A549 (cell line): ENCODE data around the gene CBY1. TPM values are rescaled to one million over a fixed set of nuclear protein-coding genes. Genes with fewer than 3 reads are reported as not detected.
A peak's percentile ranks its signal among the peaks of the same experiment; 100 is the strongest.

Experiments used
- ATAC-seq, 2 experiments: fragments of 200-7000 bp in 1 of 2; fragments of >200 bp in 1 of 2; cut with Nextera tagmentation in 1 of 2; cut with Tn5 transposase in 1 of 2; 3 replicates each; pipeline versions ENCODE4 v1.8.0 to v1.9.1; 2018 to 2020; ENCODE audit warnings: mild to moderate bottlenecking in 1 of 2, moderate library complexity in 1 of 2
- CTCF ChIA-PET: fragments of 300-600 bp; sonication (Branson Sonifier 250); formaldehyde crosslinking; extraction: SDS; loops from one replicate; lab custom pipeline; 2021; ENCODE audit warnings: antibody characterized with exemption, inconsistent platforms; lab: Yijun Ruan, JAX
- POLR2A ChIA-PET: fragments of 350-600 bp; formaldehyde crosslinking; extraction: SDS; loops from one replicate; lab custom pipeline; 2021; ENCODE audit warnings: antibody characterized with exemption, inconsistent platforms; lab: Yijun Ruan, JAX
- DNase-seq, 2 experiments: peaks; one replicate each; pipeline versions ENCODE4 v3.0.0 to v3.0.0-alpha.2; 2011 to 2016; ENCODE audit warnings: low read depth in 1 of 2, low spot score in 1 of 2
- FAIRE-seq: peaks from 2 replicates; lab custom pipeline; 2011; peaks lifted over from hg19 to GRCh38; lab: Jason Lieb, UNC
- H3K27ac ChIP-seq, 2 experiments: fragments of >200 bp; sonication (Bioruptor Twin); formaldehyde crosslinking; 3 replicates each; pipeline ENCODE4 v1.5.1; 2016 to 2017
- H3K4me1 ChIP-seq: fragments of >200 bp; sonication (Bioruptor Twin); formaldehyde crosslinking; 3 replicates; pipeline ENCODE4 v1.6.1; 2016
- H3K4me2 ChIP-seq: fragments of >200 bp; sonication (Bioruptor Twin); formaldehyde crosslinking; 3 replicates; pipeline ENCODE4 v1.6.1; 2016
- H3K4me3 ChIP-seq: fragments of >200 bp; sonication (Bioruptor Twin); formaldehyde crosslinking; 3 replicates; pipeline ENCODE4 v1.5.1; 2016
- H3K9me3 ChIP-seq: fragments of >200 bp; sonication (Bioruptor Twin); formaldehyde crosslinking; 3 replicates; pipeline ENCODE4 v1.6.1; 2016
- CBX2 ChIP-seq: fragments of 200-600 bp; sonication (generic); IDR thresholded peaks from 2 replicates; pipeline ENCODE4 v1.6.1; 2016; ENCODE audit warnings: low read depth, mild to moderate bottlenecking, borderline replicate concordance
- CEBPB ChIP-seq, 2 experiments: fragments of >200 bp in 1 of 2; sonication (Bioruptor Twin) in 1 of 2; formaldehyde crosslinking in 1 of 2; IDR thresholded peaks; 2 replicates each; pipeline ENCODE4 v1.6.1; 2012 to 2016
- CHD2 ChIP-seq: fragments of 150-350 bp; IDR thresholded peaks from 2 replicates; pipeline ENCODE4 v1.6.1; 2014; ENCODE audit warnings: low read length; ENCODE audit not compliant: partially characterized antibody
- CHD4 ChIP-seq: fragments of 200-600 bp; sonication (generic); IDR thresholded peaks from 2 replicates; pipeline ENCODE4 v1.6.1; 2016; ENCODE audit warnings: antibody characterized with exemption, mild to moderate bottlenecking, borderline replicate concordance
- FOSL2 ChIP-seq, 2 experiments: fragments of 450-650 bp in 1 of 2; fragments of >200 bp in 1 of 2; sonication (Bioruptor Twin) in 1 of 2; formaldehyde crosslinking; IDR thresholded peaks; 2 replicates each; pipeline versions ENCODE4 v1.5.0 to v1.6.1; 2016 to 2020; ENCODE audit warnings: mild to moderate bottlenecking in 1 of 2, moderate library complexity in 1 of 2
- FOXS1 ChIP-seq: fragments of 250-450 bp; sonication (Bioruptor Pico); IDR thresholded peaks from 2 replicates; pipeline ENCODE4 v1.5.0; 2020; ENCODE audit warnings: mild to moderate bottlenecking, moderate library complexity
- GATA3 ChIP-seq: IDR thresholded peaks from 2 replicates; pipeline ENCODE4 v1.6.1; 2012; ENCODE audit warnings: borderline replicate concordance
- HOXB13 ChIP-seq: fragments of 250-450 bp; sonication (Bioruptor Pico); IDR thresholded peaks from 2 replicates; pipeline ENCODE4 v1.5.0; 2020; ENCODE audit warnings: low read depth, mild to moderate bottlenecking, moderate library complexity
- HOXB5 ChIP-seq: fragments of 250-450 bp; sonication (Bioruptor Pico); IDR thresholded peaks from 2 replicates; pipeline ENCODE4 v1.5.0; 2020; ENCODE audit warnings: mild to moderate bottlenecking, moderate library complexity
- JUN ChIP-seq, 2 experiments: fragments of >200 bp; sonication (Bioruptor Twin); formaldehyde crosslinking; IDR thresholded peaks; 2 replicates in 1 of 2; 3 replicates in 1 of 2; pipeline ENCODE4 v1.6.1; 2016 to 2017
- JUNB ChIP-seq: fragments of >200 bp; sonication (Bioruptor Twin); formaldehyde crosslinking; IDR thresholded peaks from 2 replicates; pipeline ENCODE4 v1.6.1; 2016
- KDM5A ChIP-seq: fragments of 200-600 bp; sonication (generic); IDR thresholded peaks from 2 replicates; pipeline ENCODE4 v1.6.1; 2016; ENCODE audit warnings: antibody characterized with exemption, mild to moderate bottlenecking
- MAFK ChIP-seq: fragments of 450-650 bp; IDR thresholded peaks from 2 replicates; pipeline ENCODE4 v1.6.1; 2014; ENCODE audit not compliant: partially characterized antibody
- NFE2L2 ChIP-seq: fragments of 150-350 bp; conservative IDR thresholded peaks from 2 replicates; pipeline ENCODE4 v1.6.1; 2014; ENCODE audit warnings: low read length
- NR3C1 ChIP-seq: fragments of >200 bp; sonication (Bioruptor Twin); formaldehyde crosslinking; IDR thresholded peaks from 3 replicates; pipeline ENCODE4 v1.6.1; 2017
- POLR2A ChIP-seq: IDR thresholded peaks from 2 replicates; pipeline ENCODE4 v1.6.1; 2012; ENCODE audit warnings: mild to moderate bottlenecking, low read length
- POLR2AphosphoS2 ChIP-seq: conservative IDR thresholded peaks from 2 replicates; pipeline ENCODE4 v1.6.1; 2012; ENCODE audit warnings: low read length, improper control_type of control experiment, inconsistent platforms
- RAD21 ChIP-seq, 2 experiments: fragments of >200 bp in 1 of 2; sonication (Bioruptor Twin) in 1 of 2; formaldehyde crosslinking in 1 of 2; IDR thresholded peaks in 1 of 2; conservative IDR thresholded peaks in 1 of 2; 2 replicates in 1 of 2; 3 replicates in 1 of 2; pipeline ENCODE4 v1.6.1; 2012 to 2018; ENCODE audit warnings: inconsistent platforms in 1 of 2
- RNF2 ChIP-seq: fragments of 200-600 bp; sonication (generic); IDR thresholded peaks from 2 replicates; pipeline ENCODE4 v1.6.1; 2016; ENCODE audit warnings: low read depth, mild to moderate bottlenecking, antibody characterized with exemption, moderate library complexity, borderline replicate concordance
- SMC3 ChIP-seq: fragments of >200 bp; sonication (Bioruptor Twin); formaldehyde crosslinking; IDR thresholded peaks from 3 replicates; pipeline ENCODE4 v1.6.1; 2018; ENCODE audit warnings: inconsistent platforms
- TFCP2L1 ChIP-seq: fragments of 250-450 bp; sonication (Bioruptor Pico); IDR thresholded peaks from 2 replicates; pipeline ENCODE4 v1.5.0; 2021; ENCODE audit warnings: mild to moderate bottlenecking
- TP53 ChIP-seq: fragments of 250-450 bp; sonication (Bioruptor Pico); IDR thresholded peaks from 2 replicates; pipeline ENCODE4 v1.5.0; 2021; ENCODE audit warnings: mild to moderate bottlenecking, moderate library complexity
- ZC3H11A ChIP-seq: fragments of 450-650 bp; IDR thresholded peaks from 2 replicates; pipeline ENCODE4 v1.6.1; 2014; ENCODE audit warnings: antibody characterized with exemption, mild to moderate bottlenecking
- ZNF302 ChIP-seq: fragments of 250-450 bp; sonication (Bioruptor Pico); IDR thresholded peaks from 2 replicates; pipeline ENCODE4 v1.9.0; 2021; ENCODE audit warnings: inconsistent platforms, mild to moderate bottlenecking, moderate library complexity
- ZSCAN20 ChIP-seq: fragments of 250-450 bp; sonication (Bioruptor Pico); IDR thresholded peaks from 2 replicates; pipeline ENCODE4 v1.8.0; 2022; ENCODE audit warnings: mild to moderate bottlenecking, moderate library complexity
- WGBS: methylation state at CpG from one replicate; pipeline ENCODE4 v1.1.6; 2017; ENCODE audit errors: missing lambda C conversion rate; 5-methylcytosine and 5-hydroxymethylcytosine counted together
- polyA plus RNA-seq, 4 experiments: library from polyadenylated mRNA; depleted of rRNA in 3 of 4; stranded (reverse); fragments of >200 nt; fragmentation: RNase III in 1 of 4; extraction: RNeasy Plus Mini Kit Qiagen cat#74134 plus additional on column Dnase treatment in 1 of 4; gene quantifications; 2 replicates in 3 of 4; 3 replicates in 1 of 4; pipeline ENCODE4 v1.2.3, GENCODE V29; 2011 to 2017
- TF ChIP-seq, protein P1 (sequence below): fragments of 250-450 bp; sonication (Bioruptor Pico); IDR thresholded peaks from 2 replicates; pipeline ENCODE4 v1.5.0; 2021; ENCODE audit warnings: mild to moderate bottlenecking, moderate library complexity, borderline replicate concordance

Gene CBY1
- polyA plus RNA-seq, 2 of the 4 experiments (the other 2 are of a cell fraction): 19.4 to 20.8 TPM

- ATAC-seq: no peak
- H3K9me3 ChIP-seq: no peaks in the 10 kb centered on the region
- 81% methylated on average over 6 of the region's 6 CpGs for WGBS
- POLR2A ChIA-PET: interaction anchor here (0.6 to 2.1 kb wide), 2 partner anchors 10 to 11 kb away, joined by 3 to 7 read pairs; partner anchors contain the start of gene GTPBP1
- no peak for DNase-seq
- H3K4me1 ChIP-seq: peaks cover 15% of the 10 kb centered on the region
- CTCF ChIA-PET: interaction anchor here (0.5 to 2.5 kb wide), 6 partner anchors 9 to 47 kb away, joined by 3 to 22 read pairs (median 4); partner anchors contain the start of gene SUN2
- peak overlapping the region in 1 of 2 experiments; percentile 62; a peak in 1 of 6 replicates for H3K27ac ChIP-seq
- TF ChIP-seq, protein P1, sequence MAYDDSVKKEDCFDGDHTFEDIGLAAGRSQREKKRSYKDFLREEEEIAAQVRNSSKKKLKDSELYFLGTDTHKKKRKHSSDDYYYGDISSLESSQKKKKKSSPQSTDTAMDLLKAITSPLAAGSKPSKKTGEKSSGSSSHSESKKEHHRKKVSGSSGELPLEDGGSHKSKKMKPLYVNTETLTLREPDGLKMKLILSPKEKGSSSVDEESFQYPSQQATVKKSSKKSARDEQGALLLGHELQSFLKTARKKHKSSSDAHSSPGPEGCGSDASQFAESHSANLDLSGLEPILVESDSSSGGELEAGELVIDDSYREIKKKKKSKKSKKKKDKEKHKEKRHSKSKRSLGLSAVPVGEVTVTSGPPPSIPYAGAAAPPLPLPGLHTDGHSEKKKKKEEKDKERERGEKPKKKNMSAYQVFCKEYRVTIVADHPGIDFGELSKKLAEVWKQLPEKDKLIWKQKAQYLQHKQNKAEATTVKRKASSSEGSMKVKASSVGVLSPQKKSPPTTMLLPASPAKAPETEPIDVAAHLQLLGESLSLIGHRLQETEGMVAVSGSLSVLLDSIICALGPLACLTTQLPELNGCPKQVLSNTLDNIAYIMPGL (CRISPR knock-in tag): no peak
- no peak for TF ChIP-seq JUNB
- no peak for TF ChIP-seq CEBPB (IDR thresholded peaks at IDR 0.05)
- no peak for TF ChIP-seq CHD2
- no peak for TF ChIP-seq RNF2
- no peak for TF ChIP-seq SMC3
- TF ChIP-seq NFE2L2: no peak
- no peak for TF ChIP-seq JUN (IDR thresholded peaks at IDR 0.05)
- no peak for TF ChIP-seq TFCP2L1
- no peak for TF ChIP-seq POLR2A
- no peak for TF ChIP-seq MAFK
- no peak for TF ChIP-seq GATA3
- no peak for TF ChIP-seq HOXB5 (CRISPR knock-in tag)
- no peak for TF ChIP-seq ZSCAN20 (CRISPR knock-in tag)
- no peak for TF ChIP-seq KDM5A
- no peak for TF ChIP-seq NR3C1
- TF ChIP-seq POLR2AphosphoS2: no peak
- TF ChIP-seq, all 56 proteins: peak for 0
- no peak overlapping the region for H3K4me2 ChIP-seq
- H3K4me3 ChIP-seq: no peak overlapping the region
- FAIRE-seq: no peak
These were observed 60.8 kb downstream of the CBY1 start for GRCh38 chr22:38717244-38717643.

DNA sequence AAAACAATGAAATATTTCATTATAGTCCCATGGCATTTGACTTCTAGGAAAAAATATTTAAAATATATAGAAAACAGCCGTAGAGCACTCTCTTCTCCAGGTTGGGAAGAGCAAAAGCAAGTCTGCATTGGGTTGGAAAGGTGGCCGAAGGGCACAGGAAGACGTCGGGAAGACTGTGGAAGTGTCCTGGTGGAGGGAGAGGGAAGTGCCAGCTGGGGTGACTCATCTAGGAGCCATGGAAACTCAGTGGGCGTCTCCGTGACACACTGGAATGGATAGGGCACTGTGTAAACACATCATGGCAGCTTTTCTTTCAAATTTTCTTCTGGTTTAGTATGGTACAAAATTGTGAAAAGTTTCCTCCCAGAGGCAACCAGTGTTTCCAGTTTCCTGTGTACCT, 62.0 kb downstream of the CBY1 start:
- CTCF ChIA-PET: interaction anchor here (1.0 to 2.5 kb wide), 7 partner anchors 10 to 48 kb away, joined by 4 to 22 read pairs (median 4); partner anchors contain the start of gene JOSD1
- 3% methylated on average over 6 of the region's 6 CpGs for WGBS
- H3K27ac ChIP-seq: peak overlapping the region in 1 of 2 experiments; percentile 62; a peak in 3 of 6 replicates
- no peak overlapping the region for H3K4me3 ChIP-seq
- peaks cover 15% of the 10 kb centered on the region for H3K4me1 ChIP-seq
- TF ChIP-seq FOSL2 (IDR thresholded peaks at IDR 0.05): peak; percentile 58; the same call in 1 of the 2 replicates
- peak; percentile 96 for TF ChIP-seq FOSL2 (CRISPR knock-in tag; IDR thresholded peaks at IDR 0.05)
- no peak for TF ChIP-seq ZC3H11A
- TF ChIP-seq HOXB5 (CRISPR knock-in tag): no peak
- no peak for TF ChIP-seq CHD4
- no peak for TF ChIP-seq NR3C1
- TF ChIP-seq JUN (IDR thresholded peaks at IDR 0.05): no peak
- TF ChIP-seq RAD21 (conservative IDR thresholded peaks at IDR 0.05 in 1 of 2, IDR thresholded peaks at IDR 0.05 in 1 of 2): 0 out of 5 replicates have a peak, but pooled peaks of 1 of the 2 experiments have one; percentile 2
- TF ChIP-seq TP53 (CRISPR knock-in tag): no peak
- TF ChIP-seq HOXB13: no peak
- no peak for TF ChIP-seq FOXS1
- TF ChIP-seq CBX2: no peak
- no peak for TF ChIP-seq ZNF302 (CRISPR knock-in tag)
- TF ChIP-seq, protein P1 (CRISPR knock-in tag): no peak
- ATAC-seq: peak; percentile 100
- H3K9me3 ChIP-seq: no peaks in the 10 kb centered on the region
- peak overlapping the region; percentile 60 for H3K4me2 ChIP-seq
- peak; percentile 79 to 84 for DNase-seq
- FAIRE-seq: no peak
- POLR2A ChIA-PET: interaction anchor here (1.0 to 2.1 kb wide), 2 partner anchors 12 to 37 kb away, joined by 6 to 7 read pairs; partner anchors contain the start of genes GTPBP1 and TOMM22
